Neuronal stem cell (in vitro differentiated cells): ENCODE results near the gene PTPRM.

Experiments
- DNase-seq: peaks from one replicate; pipeline ENCODE4 v3.0.0-alpha.2; 2013; ENCODE audit warnings: low spot score
- H2AFZ ChIP-seq: one replicate; pipeline ENCODE4 v1.6.1; 2013; ENCODE audit warnings: mild to moderate bottlenecking, low read length, inconsistent platforms
- H2AK5ac ChIP-seq: 2 replicates; pipeline ENCODE4 v1.6.1; 2013; ENCODE audit warnings: low read depth, mild to moderate bottlenecking, inconsistent platforms, low read length, moderate library complexity, mixed read lengths
- H2BK120ac ChIP-seq: 2 replicates; pipeline ENCODE4 v1.6.1; 2013; ENCODE audit warnings: low read depth, mild to moderate bottlenecking, inconsistent platforms, low read length, moderate library complexity, mixed read lengths
- H2BK12ac ChIP-seq: one replicate; pipeline ENCODE4 v1.6.1; 2013; ENCODE audit warnings: low read length, inconsistent platforms
- H2BK15ac ChIP-seq: 2 replicates; pipeline ENCODE4 v1.6.1; 2013; ENCODE audit warnings: mild to moderate bottlenecking, low read length, inconsistent platforms, mixed read lengths
- H2BK5ac ChIP-seq: one replicate; pipeline ENCODE4 v1.6.1; 2013; ENCODE audit warnings: inconsistent platforms, mild to moderate bottlenecking, low read length, moderate library complexity
- H3K14ac ChIP-seq: one replicate; pipeline ENCODE4 v1.6.1; 2013; ENCODE audit warnings: low read length, inconsistent platforms
- H3K18ac ChIP-seq: 2 replicates; pipeline ENCODE4 v1.6.1; 2013; ENCODE audit warnings: low read length, inconsistent platforms
- H3K23ac ChIP-seq: 2 replicates; pipeline ENCODE4 v1.6.1; 2013; ENCODE audit warnings: low read depth, mild to moderate bottlenecking, mixed read lengths, low read length, inconsistent platforms; ENCODE audit not compliant: poor library complexity
- H3K27ac ChIP-seq: replicated peaks from 3 replicates; pipeline ENCODE4 v1.5.1; 2013; ENCODE audit warnings: low read length, inconsistent platforms
- H3K27me3 ChIP-seq, 3 experiments: 2 replicates each; pipeline ENCODE4 v1.6.1; 2013; ENCODE audit warnings: low read length in 3 of 3, mild to moderate bottlenecking in 2 of 3, inconsistent platforms in 1 of 3, low read depth in 1 of 3, mixed read lengths in 1 of 3, moderate library complexity in 1 of 3; ENCODE audit not compliant: control insufficient read depth in 3 of 3, insufficient read depth in 3 of 3
- H3K36me3 ChIP-seq, 2 donors: replicated peaks in 1 of 2; 2 replicates each; pipeline ENCODE4 v1.6.1; 2013; ENCODE audit warnings: low read length in 2 of 2; ENCODE audit not compliant: control insufficient read depth in 2 of 2, insufficient read depth in 2 of 2
- H3K4ac ChIP-seq: 2 replicates; pipeline ENCODE4 v1.6.1; 2013; ENCODE audit warnings: inconsistent platforms, mild to moderate bottlenecking, low read length, moderate library complexity
- H3K4me1 ChIP-seq, 2 donors: 1 replicate in 1 of 2; 2 replicates in 1 of 2; pipeline ENCODE4 v1.6.1; 2013; ENCODE audit warnings: low read length in 2 of 2, low read depth in 1 of 2; ENCODE audit not compliant: control insufficient read depth in 2 of 2, insufficient read depth in 1 of 2
- H3K4me2 ChIP-seq: one replicate; pipeline ENCODE4 v1.6.1; 2013; ENCODE audit warnings: mild to moderate bottlenecking, low read length, inconsistent platforms; ENCODE audit not compliant: insufficient read depth, poor library complexity, severe bottlenecking
- H3K4me3 ChIP-seq, 2 donors: 2 replicates each; pipeline ENCODE4 v1.5.1; 2013; ENCODE audit warnings: low read length in 2 of 2, mild to moderate bottlenecking in 2 of 2, inconsistent platforms in 1 of 2, moderate library complexity in 1 of 2
- H3K79me1 ChIP-seq: one replicate; pipeline ENCODE4 v1.6.1; 2013; ENCODE audit warnings: low read depth, mild to moderate bottlenecking, inconsistent platforms, low read length, moderate library complexity
- H3K9ac ChIP-seq: one replicate; pipeline ENCODE4 v1.6.1; 2013; ENCODE audit warnings: mild to moderate bottlenecking, low read depth, low read length, inconsistent platforms; ENCODE audit not compliant: poor library complexity
- H3K9me3 ChIP-seq, 2 donors: replicated peaks in 1 of 2; 2 replicates each; pipeline versions ENCODE3 to v1.6.1; 2013; ENCODE audit warnings: low read length in 2 of 2, mild to moderate bottlenecking in 2 of 2, inconsistent platforms in 1 of 2, low read depth in 1 of 2, mixed read lengths in 1 of 2, moderate library complexity in 1 of 2; ENCODE audit not compliant: control insufficient read depth in 2 of 2, insufficient read depth in 1 of 2
- H4K8ac ChIP-seq: one replicate; pipeline ENCODE4 v1.6.1; 2013; ENCODE audit warnings: low read depth, mild to moderate bottlenecking, inconsistent platforms, low read length, moderate library complexity
- H4K91ac ChIP-seq: one replicate; pipeline ENCODE4 v1.6.1; 2013; ENCODE audit warnings: low read length, low read depth, mild to moderate bottlenecking, inconsistent platforms; ENCODE audit not compliant: poor library complexity
- WGBS, 2 donors: extraction: QIAGEN DNeasy Blood & Tissue Kit; methylation state at CpG; one replicate each; pipeline ENCODE4 v1.1.7; 2013; ENCODE audit warnings: missing lambda C conversion rate in 2 of 2, mixed read lengths in 1 of 2; ENCODE audit not compliant: insufficient read length in 2 of 2, insufficient replicate concordance in 1 of 2; ENCODE audit errors: extremely low coverage in 2 of 2; 5-methylcytosine and 5-hydroxymethylcytosine counted together

The PTPRM gene

GRCh38 chr18:8248576-8248975 is 681.5 kb downstream of the PTPRM start:
- Histone ChIP-seq H3K9me3 (peaks cover 2 to 8% of the 10 kb centered on the region in 2 donors), H2BK12ac (no peak overlapping the region), H3K79me1 (no peaks in the 10 kb centered on the region), H3K23ac (no peak overlapping the region), H4K91ac (no peak overlapping the region), H3K4me2 (no peak overlapping the region), H3K27ac (no peak overlapping the region), H3K36me3 (no peaks in the 10 kb centered on the region), H3K4me3 (no peak overlapping the region), H3K27me3 (no peaks in the 10 kb centered on the region), H2BK15ac (no peak overlapping the region), H3K14ac (no peak overlapping the region), H3K4ac (no peak overlapping the region), H3K18ac (no peak overlapping the region), H3K4me1 (peaks cover 5 to 14% of the 10 kb centered on the region in 2 donors), H2BK5ac (no peak overlapping the region), H4K8ac (no peak overlapping the region), H2BK120ac (no peak overlapping the region), H3K9ac (no peak overlapping the region), H2AFZ (no peak overlapping the region), H2AK5ac (no peak overlapping the region)
- no peak for DNase-seq
- WGBS, 2 donors = no CpG with 5 or more reads among the region's 4 CpGs

DNA sequence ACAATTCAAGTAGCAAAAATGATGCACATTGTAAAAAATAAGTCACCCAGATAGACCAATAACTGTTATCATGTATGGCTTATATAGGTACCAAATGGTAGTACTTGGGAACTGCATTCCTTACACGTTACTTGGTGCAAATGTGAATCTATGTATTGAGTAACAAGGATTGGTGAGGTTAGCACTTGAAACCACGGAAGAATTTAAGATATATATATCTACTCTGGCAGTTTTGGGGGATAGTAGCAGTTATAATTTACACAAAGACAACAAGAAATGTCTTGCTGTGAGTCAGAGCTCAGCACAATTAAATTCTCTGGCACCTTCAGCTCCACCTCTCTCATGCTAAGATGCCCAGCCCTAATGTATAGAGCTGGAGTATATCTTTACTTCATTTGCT is 682.7 kb downstream of the PTPRM start:
- H3K27me3 ChIP-seq = no peaks in the 10 kb centered on the region
- no peak overlapping the region for H3K9ac ChIP-seq
- DNase-seq = no peak
- no peak overlapping the region for H4K91ac ChIP-seq
- H3K4me3 ChIP-seq = no peak overlapping the region
- H3K27ac ChIP-seq = no peak overlapping the region
- H3K18ac ChIP-seq = no peak overlapping the region
- no peaks in the 10 kb centered on the region for H3K79me1 ChIP-seq
- no peak overlapping the region for H2BK12ac ChIP-seq
- no peak overlapping the region for H2AK5ac ChIP-seq
- peaks cover 2% of the 10 kb centered on the region in 2 donors for H3K9me3 ChIP-seq
- no peak overlapping the region for H4K8ac ChIP-seq
- H2BK120ac ChIP-seq = no peak overlapping the region
- no peak overlapping the region for H3K23ac ChIP-seq
- no peak overlapping the region for H2BK5ac ChIP-seq
- H3K14ac ChIP-seq = no peak overlapping the region
- no peak overlapping the region for H2AFZ ChIP-seq
- H3K4me1 ChIP-seq = peaks cover 5 to 17% of the 10 kb centered on the region in 2 donors
- no peaks in the 10 kb centered on the region for H3K36me3 ChIP-seq
- WGBS, 2 donors = no CpG with 5 or more reads among the region's 2 CpGs
- H2BK15ac ChIP-seq = no peak overlapping the region
- H3K4me2 ChIP-seq = no peak overlapping the region
- H3K4ac ChIP-seq = no peak overlapping the region

DNA sequence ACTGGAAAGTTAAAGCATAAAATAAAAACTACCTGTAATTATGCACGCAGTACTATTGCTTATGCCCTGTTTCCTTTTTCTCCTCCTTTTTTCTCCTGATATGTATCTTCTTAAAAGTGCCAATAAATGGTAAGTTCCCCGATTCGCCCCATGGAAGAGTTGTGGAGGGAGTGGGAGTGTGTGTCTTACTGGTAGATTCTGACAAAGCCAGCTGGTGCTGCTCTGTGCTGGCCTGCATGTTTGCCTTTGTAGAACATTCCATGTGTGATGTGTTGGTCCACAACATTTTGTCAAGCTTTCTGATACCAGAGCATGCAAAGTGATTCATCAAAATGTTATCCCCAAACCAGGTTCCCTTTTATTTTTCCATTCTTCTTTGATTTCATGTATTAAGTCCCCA is 685.3 kb downstream of the PTPRM start:
- Histone ChIP-seq H3K4me1 (peaks cover 5 to 17% of the 10 kb centered on the region in 2 donors), H3K9me3 (no peaks in the 10 kb centered on the region), H2AFZ (no peak overlapping the region), H4K91ac (no peak overlapping the region), H2BK15ac (no peak overlapping the region), H3K4me2 (no peak overlapping the region), H2BK120ac (no peak overlapping the region), H3K4ac (no peak overlapping the region), H3K18ac (no peak overlapping the region), H4K8ac (no peak overlapping the region), H2BK5ac (no peak overlapping the region), H3K27me3 (no peaks in the 10 kb centered on the region), H3K36me3 (no peaks in the 10 kb centered on the region), H3K14ac (no peak overlapping the region), H2BK12ac (no peak overlapping the region), H3K9ac (no peak overlapping the region), H3K27ac (no peak overlapping the region), H3K23ac (no peak overlapping the region), H3K79me1 (no peaks in the 10 kb centered on the region), H3K4me3 (no peak overlapping the region), H2AK5ac (no peak overlapping the region)
- DNase-seq = no peak
- no CpG with 5 or more reads among the region's 3 CpGs for WGBS, 2 donors

DNA sequence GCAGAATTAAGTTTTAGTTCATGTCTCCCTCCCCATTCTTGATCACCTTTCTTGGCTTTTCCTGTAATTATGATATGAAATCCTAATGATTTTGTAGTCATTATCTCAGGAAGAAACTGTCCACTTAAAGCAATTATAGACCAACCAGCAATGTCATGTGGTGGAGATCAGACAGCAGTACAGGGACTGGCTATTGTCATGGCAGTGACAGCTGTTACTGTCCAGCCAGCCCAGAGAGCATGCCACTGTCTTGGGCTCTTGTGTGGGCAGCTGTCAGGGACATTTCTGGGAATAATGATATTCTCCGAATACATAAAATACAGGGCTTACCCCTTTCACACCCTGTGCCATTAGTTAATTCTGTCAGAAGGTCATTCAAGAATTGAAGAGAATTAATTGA is 686.8 kb downstream of the PTPRM start:
- H4K8ac ChIP-seq = no peak overlapping the region
- H3K4me3 ChIP-seq = no peak overlapping the region
- H3K9ac ChIP-seq = no peak overlapping the region
- H3K9me3 ChIP-seq = no peaks in the 10 kb centered on the region
- no peaks in the 10 kb centered on the region for H3K79me1 ChIP-seq
- no peak overlapping the region for H2BK5ac ChIP-seq
- no peak overlapping the region for H2BK120ac ChIP-seq
- no peak overlapping the region for H2AFZ ChIP-seq
- H3K27ac ChIP-seq = no peak overlapping the region
- H2BK12ac ChIP-seq = no peak overlapping the region
- H2BK15ac ChIP-seq = no peak overlapping the region
- no CpG with 5 or more reads among the region's 1 CpG for WGBS, 2 donors
- no peaks in the 10 kb centered on the region for H3K27me3 ChIP-seq
- no peak overlapping the region for H3K14ac ChIP-seq
- no peak overlapping the region for H3K4me2 ChIP-seq
- H4K91ac ChIP-seq = no peak overlapping the region
- no peak for DNase-seq
- H3K36me3 ChIP-seq = no peaks in the 10 kb centered on the region
- H3K18ac ChIP-seq = no peak overlapping the region
- peaks cover 0 to 9% of the 10 kb centered on the region in 2 donors for H3K4me1 ChIP-seq
- no peak overlapping the region for H3K23ac ChIP-seq
- no peak overlapping the region for H3K4ac ChIP-seq
- H2AK5ac ChIP-seq = no peak overlapping the region
